K562 (cell line): ENCODE measurements around the gene CENPA. TPM values are rescaled to one million over a fixed set of nuclear protein-coding genes. Genes with fewer than 3 reads are reported as not detected.
A peak's percentile ranks its signal among the peaks of the same experiment; 100 is the strongest.

Experiments used
- ATAC-seq: fragments of 200-7000 bp; cut with Tn5 transposase; 3 replicates; pipeline ENCODE4 v1.9.1; 2020; ENCODE audit warnings: moderate library complexity
- BruUV-seq: library from RNA; stranded (reverse); fragments of 400-500 nt; replicated peaks from 2 replicates; lab custom pipeline; 2021; lab: Mats Ljungman, UMichigan
- CTCF ChIA-PET: fragments of 300-600 bp; formaldehyde crosslinking; extraction: SDS; loops from one replicate; lab custom pipeline; 2021; ENCODE audit warnings: low intra/inter-chr PET ratio; lab: Yijun Ruan, JAX
- POLR2A ChIA-PET: fragments of 300-600, 350-650 bp; sonication (Branson Sonifier 250); formaldehyde crosslinking; extraction: SDS; loops from one replicate; lab custom pipeline; 2021; ENCODE audit warnings: antibody characterized with exemption, inconsistent platforms; lab: Yijun Ruan, JAX
- DNase-seq, 4 experiments: peaks; one replicate each; pipeline versions ENCODE4 v3.0.0 to v3.0.0-alpha.2; 2011 to 2018; ENCODE audit warnings: low spot score in 3 of 4, mixed read lengths in 3 of 4; ENCODE audit errors: extremely low read depth in 1 of 4
- FAIRE-seq: peaks from 2 replicates; lab custom pipeline; 2011; peaks lifted over from hg19 to GRCh38; lab: Jason Lieb, UNC
- H2AFZ ChIP-seq: 2 replicates; pipeline ENCODE4 v1.6.0; 2011; ENCODE audit warnings: low read depth, low read length, control low read depth, inconsistent platforms
- H3K27ac ChIP-seq: fragments of 200-600 bp; 3 replicates; pipeline ENCODE4 v1.8.0; 2011; ENCODE audit warnings: low read depth, mild to moderate bottlenecking, control low read depth, inconsistent platforms, low read length, moderate library complexity, mixed read lengths; ENCODE audit errors: extremely low read depth
- H3K27me3 ChIP-seq, 2 experiments: fragments of 300-600 bp in 1 of 2; 2 replicates in 1 of 2; 3 replicates in 1 of 2; pipeline versions ENCODE4 v1.6.0 to v1.8.0; 2011; ENCODE audit warnings: inconsistent platforms in 2 of 2, low read length in 2 of 2, mild to moderate bottlenecking in 1 of 2, mixed read lengths in 1 of 2, moderate library complexity in 1 of 2; ENCODE audit not compliant: control insufficient read depth in 2 of 2, insufficient read depth in 2 of 2
- H3K36me3 ChIP-seq: fragments of 300-600 bp; 3 replicates; pipeline ENCODE4 v1.8.0; 2011; ENCODE audit warnings: mild to moderate bottlenecking, low read length, inconsistent platforms; ENCODE audit not compliant: control insufficient read depth, insufficient read depth
- H3K4me1 ChIP-seq, 2 experiments: fragments of 200-600 bp in 1 of 2; replicated peaks in 1 of 2; 2 replicates in 1 of 2; 3 replicates in 1 of 2; pipeline versions ENCODE4 v1.5.1 to v1.8.0; 2011; ENCODE audit warnings: inconsistent platforms in 2 of 2, low read length in 2 of 2, mild to moderate bottlenecking in 1 of 2, mixed read lengths in 1 of 2, moderate library complexity in 1 of 2; ENCODE audit not compliant: control insufficient read depth in 2 of 2, insufficient read depth in 2 of 2
- H3K4me2 ChIP-seq: 2 replicates; pipeline ENCODE4 v1.6.1; 2011; ENCODE audit warnings: low read length, control low read depth, inconsistent platforms, mixed read lengths; ENCODE audit not compliant: insufficient read depth
- H3K4me3 ChIP-seq: fragments of 200-600 bp; sonication (generic), shearing (Covaris generic); 2 replicates; pipeline ENCODE4 v1.5.1; 2016; ENCODE audit warnings: control low read depth, inconsistent platforms
- H3K79me2 ChIP-seq: fragments of 200-600 bp; 3 replicates; pipeline ENCODE4 v1.8.0; 2011; ENCODE audit warnings: low read length, inconsistent platforms; ENCODE audit not compliant: control insufficient read depth, insufficient read depth
- H3K9ac ChIP-seq, 2 experiments: 2 replicates each; pipeline versions ENCODE4 v1.6.0 to v1.6.1; 2011; ENCODE audit warnings: low read depth in 2 of 2, low read length in 2 of 2, control low read depth in 1 of 2, inconsistent platforms in 1 of 2, mild to moderate bottlenecking in 1 of 2, mixed read lengths in 1 of 2; ENCODE audit not compliant: insufficient read depth in 1 of 2
- H3K9me1 ChIP-seq: one replicate; pipeline ENCODE4 v1.6.0; 2011; ENCODE audit warnings: inconsistent platforms, mild to moderate bottlenecking, low read length, moderate library complexity; ENCODE audit not compliant: control insufficient read depth, insufficient read depth
- H3K9me3 ChIP-seq: replicated peaks from 2 replicates; pipeline ENCODE4 v1.5.1; 2011; ENCODE audit warnings: low read depth, low read length, inconsistent platforms; ENCODE audit not compliant: control insufficient read depth, insufficient read depth
- H4K20me1 ChIP-seq: replicated peaks from 2 replicates; pipeline ENCODE4 v1.6.1; 2011; ENCODE audit warnings: low read length, inconsistent platforms, mixed read lengths; ENCODE audit not compliant: control insufficient read depth, insufficient read depth
- ATF1 ChIP-seq, 2 experiments: fragments of 450-650 bp in 1 of 2; IDR thresholded peaks; 2 replicates each; pipeline ENCODE4 v1.6.1; 2016; ENCODE audit warnings: missing compliant biosample characterization in 1 of 2, missing genetic modification characterization in 1 of 2
- FOXK2 ChIP-seq, 2 experiments: fragments of 450-650 bp; IDR thresholded peaks in 1 of 2; conservative IDR thresholded peaks in 1 of 2; 2 replicates each; pipeline ENCODE4 v1.6.1; 2016; ENCODE audit warnings: low read depth in 2 of 2, mild to moderate bottlenecking in 1 of 2
- POLR2G ChIP-seq: fragments of 200-400 bp; formaldehyde crosslinking; IDR thresholded peaks from 2 replicates; pipeline ENCODE4 v1.6.1; 2017; ENCODE audit warnings: low read depth, mild to moderate bottlenecking, antibody characterized with exemption, low read length, moderate library complexity
- RBFOX2 ChIP-seq: fragments of 200-400 bp; formaldehyde crosslinking; IDR thresholded peaks from 2 replicates; pipeline ENCODE4 v1.6.1; 2017; ENCODE audit warnings: low read depth, mild to moderate bottlenecking, low read length, moderate library complexity
- RBM22 ChIP-seq: fragments of 200-400 bp; formaldehyde crosslinking; IDR thresholded peaks from 2 replicates; pipeline ENCODE4 v1.6.1; 2018; ENCODE audit warnings: low read length, low read depth; ENCODE audit not compliant: poor library complexity, severe bottlenecking
- WGBS: fragments of 100-300 bp; shearing (Covaris generic); methylation state at CpG from one replicate; pipeline ENCODE4 v1.1.6; 2016; ENCODE audit warnings: low coverage, mixed read lengths; ENCODE audit not compliant: insufficient coverage; ENCODE audit errors: missing lambda C conversion rate; 5-methylcytosine and 5-hydroxymethylcytosine counted together
- in situ Hi-C: fragments of 300-500 bp; cut with MboI; formaldehyde crosslinking; loops from 4 replicates; pipeline ENCODE4 v1.15.0; 2018; ENCODE audit warnings: inconsistent platforms, mixed read lengths
- intact Hi-C: fragments of 100-400 bp; cut with micrococcal nuclease; formaldehyde crosslinking; loops from 2 replicates; pipeline ENCODE4 v1.14.2; 2022
- polyA plus RNA-seq, 8 experiments: library from polyadenylated mRNA; depleted of rRNA in 4 of 8; stranded (reverse) in 5 of 8; unstranded in 3 of 8; fragments of >200 nt; fragmentation: Nextera tagmentation in 2 of 8; fragmentation: Illumina TruSeq in 1 of 8; extraction: Ambion mirVana in 2 of 8; extraction: Trizol in 1 of 8; gene quantifications; 2 replicates each; pipeline versions ENCODE4 v1.2.1 to v1.2.3, GENCODE V29; 2011 to 2014; ENCODE audit warnings: inconsistent platforms in 1 of 8, missing spikeins in 1 of 8
- total RNA-seq, 7 experiments: library from RNA; depleted of rRNA in 6 of 7; stranded (reverse); fragments of >200 nt in 6 of 7; fragmentation: Illumina TruSeq in 2 of 7; extraction: Trizol in 2 of 7; gene quantifications; 2 replicates each; pipeline versions ENCODE4 v1.2.1 to v1.2.3, GENCODE V29; 2011 to 2021; ENCODE audit warnings: low replicate concordance in 1 of 7

Gene CENPA
- total and polyA plus RNA-seq, 9 of the 15 experiments (the other 6 are each of a cell fraction or from before 2014, with no cell fraction given): 11.3 to 61.7 (median 44.7) TPM

GRCh38 chr2:26778098-26778497, 7.8 kb upstream of the CENPA start:
- no peak for FAIRE-seq

GRCh38 chr2:26778507-26778906, 7.3 kb upstream of the CENPA start:
- intact Hi-C loops: no loop called here

More at GRCh38 chr2:26778098-26778497, 7.8 kb upstream of the CENPA start:
- ATAC-seq: no peak
- Histone ChIP-seq H3K27me3 (no peaks in the 10 kb centered on the region), H4K20me1 (no peaks in the 10 kb centered on the region), H3K27ac (no peak overlapping the region), H3K4me1 (peaks cover 0 to 7% of the 10 kb centered on the region in 2 experiments; a peak in 2 of 5 replicates), H3K79me2 (peaks cover 6% of the 10 kb centered on the region; the same call in 2 of the 3 replicates)
- POLR2A ChIA-PET: interaction anchor here (0.6 to 2.5 kb wide), 4 partner anchors 9 to 525 kb away, joined by 3 to 9 read pairs (median 5); no protein-coding TSS in a partner anchor
- 99% methylated on average over 12 of the region's 18 CpGs for WGBS
- TF ChIP-seq ATF1 (CRISPR knock-in tag; IDR thresholded peaks at IDR 0.05) (no peak), ATF1 (tag; IDR thresholded peaks at IDR 0.05) (no peak), POLR2G (peak; percentile 65; the same call in 1 of the 2 replicates), RBFOX2 (peak; percentile 65), RBM22 (peak; percentile 32)
- TF ChIP-seq, all 486 proteins: peak for 3
- DNase-seq: no peak
- H3K9ac ChIP-seq: peak overlapping the region in 1 of 2 experiments; percentile 33; a peak in 1 of 4 replicates
- H3K9me1 ChIP-seq: peaks cover 5% of the 10 kb centered on the region
- in situ Hi-C loops (no loop called here), intact Hi-C loops (no loop called here)
- no TSS peak for BruUV-seq
- H2AFZ ChIP-seq: no peak overlapping the region
- no peak overlapping the region for H3K4me3 ChIP-seq
- CTCF ChIA-PET: no interaction called here
- peaks cover 80% of the 10 kb centered on the region; the same call in 2 of the 3 replicates for H3K36me3 ChIP-seq
- no peak overlapping the region for H3K4me2 ChIP-seq
- no peaks in the 10 kb centered on the region for H3K9me3 ChIP-seq

More at GRCh38 chr2:26778507-26778906, 7.3 kb upstream of the CENPA start:
- H3K9me3 ChIP-seq: no peaks in the 10 kb centered on the region
- BruUV-seq: no TSS peak
- peaks cover 80% of the 10 kb centered on the region; the same call in 2 of the 3 replicates for H3K36me3 ChIP-seq
- no peak overlapping the region for H3K27ac ChIP-seq
- H3K9ac ChIP-seq: peak overlapping the region in 1 of 2 experiments; percentile 33; a peak in 1 of 4 replicates
- WGBS: 83% methylated on average over 3 of the region's 3 CpGs
- TF ChIP-seq POLR2G: 0 out of 2 replicates have a peak, but pooled peaks have one; percentile 29
- no peak for TF ChIP-seq FOXK2 (conservative IDR thresholded peaks at IDR 0.05 in 1 of 2, IDR thresholded peaks at IDR 0.05 in 1 of 2; ENCODE audit: low read depth in 2 of 2)
- in situ Hi-C loops: no loop called here
- DNase-seq (no peak), FAIRE-seq (no peak), ATAC-seq (no peak)
- no peaks in the 10 kb centered on the region for H3K27me3 ChIP-seq
- no peaks in the 10 kb centered on the region for H4K20me1 ChIP-seq
- H3K4me1 ChIP-seq: peaks cover 0 to 5% of the 10 kb centered on the region in 2 experiments; a peak in 2 of 5 replicates
- peaks cover 6% of the 10 kb centered on the region; the same call in 1 of the 3 replicates for H3K79me2 ChIP-seq
- H3K4me2 ChIP-seq: no peak overlapping the region
- H2AFZ ChIP-seq: no peak overlapping the region
- H3K4me3 ChIP-seq: no peak overlapping the region
- peaks cover 5% of the 10 kb centered on the region for H3K9me1 ChIP-seq
- ChIA-PET POLR2A (interaction anchor here (0.6 to 2.5 kb wide), 5 partner anchors 9 to 524 kb away, joined by 3 to 9 read pairs (median 3); no protein-coding TSS in a partner anchor), CTCF (no interaction called here)
